ENCODE data around the gene ACAN. TPM values are rescaled to one million over a fixed set of nuclear protein-coding genes. Genes with fewer than 3 reads are reported as not detected.

ACAN gene
- total RNA-seq, 1 experiment from 2014 or later, result 0.50 TPM

DNA sequence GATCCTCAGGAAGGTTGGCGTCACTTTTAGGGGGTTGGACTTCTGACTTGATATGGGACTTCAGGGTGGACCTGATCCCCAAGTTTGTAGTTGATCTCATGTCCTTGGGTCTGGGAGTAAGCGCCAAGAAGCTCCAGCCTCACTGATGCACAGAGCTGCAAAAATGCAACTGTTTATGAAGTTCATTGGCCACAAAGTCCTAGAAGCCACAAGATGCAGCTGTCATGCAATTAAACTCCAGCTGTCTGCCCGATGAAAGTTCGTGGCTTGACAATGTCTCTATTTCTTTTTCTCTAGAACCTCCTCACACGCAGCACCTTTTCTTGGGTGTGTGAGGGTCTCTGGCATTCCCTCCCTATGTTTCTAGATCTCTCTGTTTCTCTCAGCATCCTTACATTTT lies 9.2 kb upstream of the ACAN start:
- peaks cover 60% of the 10 kb centered on the region for H3K27me3 Mint-ChIP-seq (ENCODE audit: low read depth)
- no CpG with 5 or more reads among the region's 5 CpGs for WGBS (ENCODE audit: extremely low coverage, insufficient read length, low lambda C conversion rate)
- no peak overlapping the region for H3K4me3 Mint-ChIP-seq

More for the DNA sequence above, 9.2 kb upstream of the ACAN start:
- Histone ChIP-seq H4K20me1 (ENCODE audit: control insufficient read depth, insufficient read depth, insufficient read length) (no peaks in the 10 kb centered on the region), H3K23me2 (ENCODE audit: insufficient read length, low read depth, low read length, poor library complexity, severe bottlenecking) (no peaks in the 10 kb centered on the region), H3K79me1 (ENCODE audit: insufficient read depth, low read depth, low read length, poor library complexity, severe bottlenecking) (no peaks in the 10 kb centered on the region), H3K9ac (ENCODE audit: extremely low read depth, insufficient read length, low read length) (no peak overlapping the region), H3K14ac (ENCODE audit: insufficient read depth, low read length) (no peak overlapping the region), H2AFZ (ENCODE audit: low read length) (no peak overlapping the region), H3K4me1 (ENCODE audit: insufficient read depth, low read length) (peaks cover 7% of the 10 kb centered on the region; the same call in 1 of the 2 replicates), H3K27me3 (ENCODE audit: insufficient read depth, low read length) (no peaks in the 10 kb centered on the region; the same call in 1 of the 2 replicates), H3K27ac (ENCODE audit: insufficient read length, low read depth, low read length) (no peak overlapping the region), H4K5ac (ENCODE audit: insufficient read length, low read depth, low read length) (no peak overlapping the region), H3K4me2 (ENCODE audit: insufficient read depth, insufficient read length, low read length) (no peak overlapping the region), H2BK15ac (ENCODE audit: low read depth, low read length) (no peak overlapping the region), H3K79me2 (ENCODE audit: insufficient read depth, low read length) (no peaks in the 10 kb centered on the region), H3K56ac (ENCODE audit: insufficient read length, low read depth, low read length) (no peak overlapping the region), H3K4ac (ENCODE audit: low read depth, low read length) (no peak overlapping the region), H3K23ac (ENCODE audit: insufficient read length, low read depth, low read length) (no peak overlapping the region), H2BK20ac (ENCODE audit: low read depth, low read length, poor library complexity, severe bottlenecking) (no peak overlapping the region), H4K91ac (ENCODE audit: insufficient read length, low read depth, low read length) (no peak overlapping the region), H2BK120ac (ENCODE audit: low read depth, low read length, poor library complexity, severe bottlenecking) (no peak overlapping the region), H3T11ph (ENCODE audit: low read length) (no peak overlapping the region), H2AK5ac (ENCODE audit: insufficient read length, low read length) (no peak overlapping the region), H2BK5ac (ENCODE audit: insufficient read length, low read length) (no peak overlapping the region), H3K18ac (ENCODE audit: insufficient read length, low read depth, low read length) (no peak overlapping the region), H3K9me3 (ENCODE audit: control insufficient read depth, low read depth, low read length) (no peaks in the 10 kb centered on the region), H2BK12ac (ENCODE audit: insufficient read length, low read depth, low read length) (no peak overlapping the region), H4K8ac (replicated peaks; ENCODE audit: insufficient read length, low read depth, low read length) (no peak overlapping the region)
- no peak for DNase-seq
- no peak for TF ChIP-seq CTCF (conservative IDR thresholded peaks at IDR 0.05)
- H3K9me3 Mint-ChIP-seq, result no peaks in the 10 kb centered on the region
- no peak overlapping the region for H3K27ac Mint-ChIP-seq
- H3K4me1 Mint-ChIP-seq, result peaks cover 12 to 19% of the 10 kb centered on the region in 2 experiments
- H3K36me3 Mint-ChIP-seq (ENCODE audit: insufficient read depth in 1 of 3, low read depth in 3 of 3), result no peaks in the 10 kb centered on the region
